GM12891 (cell line): ENCODE results near the gene ZNF69.
"Not testable (repeated sequence)": the region's sequence is repeated elsewhere in the genome, so short reads cannot be mapped to it uniquely, and the experiment has no call there.

Experiments
- DNase-seq: peaks from one replicate; pipeline ENCODE4 v3.0.0; 2011; ENCODE audit warnings: low spot score; ENCODE audit not compliant: insufficient read length
- FAIRE-seq: peaks from 2 replicates; lab custom pipeline; 2011; peaks lifted over from hg19 to GRCh38; lab: Jason Lieb, UNC
- PAX5 ChIP-seq: IDR thresholded peaks from 2 replicates; pipeline ENCODE4 v1.6.1; 2011; ENCODE audit warnings: low read length, moderate library complexity, mild to moderate bottlenecking; ENCODE audit not compliant: insufficient read depth, severe bottlenecking
- POLR2A ChIP-seq: IDR thresholded peaks from 2 replicates; pipeline ENCODE4 v1.6.1; 2011; ENCODE audit warnings: low read depth, low read length, control low read depth
- POLR2AphosphoS5 ChIP-seq: IDR thresholded peaks from 2 replicates; pipeline ENCODE4 v1.6.1; 2011; ENCODE audit warnings: low read depth, low read length, control low read depth
- POU2F2 ChIP-seq: IDR thresholded peaks from 2 replicates; pipeline ENCODE4 v1.6.1; 2011; ENCODE audit warnings: low read depth, mild to moderate bottlenecking, control low read depth, low read length, moderate library complexity
- SPI1 ChIP-seq: IDR thresholded peaks from 2 replicates; pipeline ENCODE4 v1.6.1; 2011; ENCODE audit warnings: low read depth, low read length, control low read depth
- TAF1 ChIP-seq: IDR thresholded peaks from 2 replicates; pipeline ENCODE4 v1.6.1; 2011; ENCODE audit warnings: low read depth, low read length, control low read depth

ZNF69 gene

DNA sequence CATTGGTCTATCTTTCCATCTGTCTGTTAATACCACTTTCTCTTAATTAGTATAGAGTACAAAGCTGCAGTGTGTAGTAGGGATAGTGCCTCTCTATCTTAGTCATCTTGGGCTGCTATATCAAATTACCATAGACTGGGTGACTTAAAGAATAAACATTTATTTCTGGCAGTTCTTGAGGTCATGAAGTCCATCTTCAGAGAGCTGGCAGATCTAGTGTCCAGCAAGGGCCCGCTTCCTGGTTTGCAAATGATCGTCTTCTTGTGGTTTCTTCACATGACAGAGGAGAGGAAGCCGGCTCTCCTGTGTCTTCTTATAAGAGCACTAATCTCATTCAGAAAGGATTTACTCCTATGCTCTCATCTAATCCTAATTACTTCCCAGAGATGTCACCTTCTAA is 43.5 kb downstream of the ZNF69 start:
- TF ChIP-seq POU2F2 (no peak), PAX5 (no peak), POLR2AphosphoS5 (no peak), SPI1 (no peak), TAF1 (no peak), POLR2A (no peak)
- DNase-seq: no peak
- no peak for FAIRE-seq

DNA sequence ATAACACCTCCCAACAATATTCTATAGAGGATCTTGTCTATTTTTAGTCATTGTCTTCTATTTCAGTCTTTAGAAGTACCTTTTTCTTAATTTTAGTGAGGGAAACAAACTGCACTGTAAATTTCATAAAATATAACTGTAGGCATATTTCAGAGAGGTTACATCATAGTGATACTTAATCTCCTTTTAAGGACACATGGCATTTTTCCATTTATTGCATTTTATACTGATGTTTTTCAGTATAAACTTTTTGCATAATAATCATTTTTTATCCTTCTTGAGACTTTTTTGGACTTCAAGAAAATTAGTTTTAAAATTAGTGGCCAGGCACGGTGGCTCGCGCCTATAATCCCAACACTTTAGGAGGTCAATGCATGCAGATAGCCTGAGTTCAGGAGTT is 43.9 kb downstream of the ZNF69 start:
- no peak for DNase-seq
- FAIRE-seq: no peak
- TF ChIP-seq TAF1 (no peak), POU2F2 (no peak), POLR2AphosphoS5 (no peak), SPI1 (no peak), POLR2A (no peak), PAX5 (no peak)

DNA sequence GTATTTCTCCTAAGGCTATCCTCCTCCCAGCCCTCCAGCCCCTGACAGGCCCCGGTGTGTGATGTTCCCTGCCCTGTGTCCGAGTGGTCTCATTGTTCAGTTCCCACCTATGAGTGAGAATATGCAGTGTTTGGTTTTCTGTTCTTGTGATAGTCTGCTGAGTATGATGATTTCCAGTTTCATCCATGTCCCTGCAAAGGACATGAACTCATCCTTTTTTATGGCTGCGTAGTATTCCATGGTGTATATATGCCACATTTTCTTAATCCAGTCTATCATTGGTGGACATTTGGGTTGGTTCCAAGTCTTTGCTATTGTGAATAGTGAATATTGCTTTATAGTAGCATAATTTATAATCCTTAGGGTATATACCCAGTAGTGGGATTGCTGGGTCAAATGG is 48.2 kb downstream of the ZNF69 start:
- not testable (repeated sequence) for DNase-seq, FAIRE-seq

DNA sequence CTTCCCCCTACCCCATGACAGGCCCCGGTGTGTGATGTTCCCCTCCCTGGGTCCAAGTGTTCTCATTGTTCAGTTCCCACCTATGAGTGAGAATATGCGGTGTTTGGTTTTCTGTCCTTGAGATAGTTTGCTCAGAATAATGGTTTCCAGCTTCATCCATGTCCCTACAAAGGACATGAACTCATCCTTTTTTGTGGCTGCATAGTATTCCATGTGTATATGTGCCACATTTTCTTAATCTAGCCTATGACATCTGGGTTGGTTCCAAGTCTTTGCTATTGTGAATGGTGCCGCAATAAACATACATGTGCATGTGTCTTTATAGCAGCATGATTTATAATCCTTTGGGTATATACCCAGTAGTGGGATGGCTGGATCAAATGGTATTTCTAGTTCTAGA is 50.8 kb downstream of the ZNF69 start:
- not testable (repeated sequence) for FAIRE-seq, DNase-seq

GRCh38 chr19:11941361-11941887 is 53.8 kb downstream of the ZNF69 start:
- DNase-seq, FAIRE-seq: not testable (repeated sequence)

GRCh38 chr19:11942008-11942842 is 54.6 kb downstream of the ZNF69 start:
- TF ChIP-seq PAX5 (no peak), POLR2AphosphoS5 (no peak), SPI1 (no peak), POLR2A (no peak), POU2F2 (no peak), TAF1 (no peak)
- peak; percentile 28 for FAIRE-seq
- no peak for DNase-seq

DNA sequence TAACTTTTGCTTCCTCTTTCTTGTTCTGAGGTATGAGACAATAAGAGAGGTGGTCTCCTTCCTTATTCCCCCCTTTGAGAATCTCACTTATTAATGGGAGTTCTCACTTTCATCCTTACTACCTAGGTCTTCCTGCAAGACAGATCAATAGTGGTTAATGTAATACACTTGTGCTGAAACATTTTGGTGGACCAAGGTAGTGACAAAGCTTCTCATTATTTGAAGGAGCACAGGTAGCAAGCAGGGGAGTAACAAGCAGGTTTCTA is 55.2 kb downstream of the ZNF69 start:
- no peak for FAIRE-seq
- TF ChIP-seq POLR2A (no peak), SPI1 (no peak), PAX5 (no peak), POLR2AphosphoS5 (no peak), TAF1 (no peak), POU2F2 (no peak)
- no peak for DNase-seq

GRCh38 chr19:11944656-11945055 is 57.1 kb downstream of the ZNF69 start:
- TF ChIP-seq PAX5: no peak
- TF ChIP-seq TAF1: no peak
- DNase-seq: no peak
- FAIRE-seq: no peak

DNA sequence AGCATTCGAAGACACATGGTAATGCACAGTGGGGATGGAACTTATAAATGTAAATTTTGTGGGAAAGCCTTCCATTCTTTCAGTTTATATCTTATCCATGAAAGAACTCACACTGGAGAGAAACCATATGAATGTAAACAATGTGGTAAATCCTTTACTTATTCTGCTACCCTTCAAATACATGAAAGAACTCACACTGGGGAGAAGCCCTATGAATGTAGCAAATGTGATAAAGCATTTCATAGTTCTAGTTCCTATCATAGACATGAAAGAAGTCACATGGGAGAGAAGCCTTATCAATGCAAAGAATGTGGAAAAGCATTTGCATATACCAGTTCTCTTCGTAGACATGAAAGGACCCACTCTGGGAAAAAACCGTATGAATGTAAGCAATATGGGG is 61.1 kb downstream of the ZNF69 start:
- TF ChIP-seq POLR2AphosphoS5 (no peak), SPI1 (no peak), POU2F2 (no peak), POLR2A (no peak), PAX5 (no peak), TAF1 (no peak)
- FAIRE-seq (no peak), DNase-seq (no peak)

- FAIRE-seq (no peak), DNase-seq (no peak)
- no peak for TF ChIP-seq POLR2AphosphoS5
- TF ChIP-seq POU2F2: no peak
- TF ChIP-seq TAF1: no peak
- TF ChIP-seq POLR2A: no peak
- TF ChIP-seq PAX5: no peak
- no peak for TF ChIP-seq SPI1
Observed at GRCh38 chr19:11949201-11949600, 61.6 kb downstream of the ZNF69 start.

DNA sequence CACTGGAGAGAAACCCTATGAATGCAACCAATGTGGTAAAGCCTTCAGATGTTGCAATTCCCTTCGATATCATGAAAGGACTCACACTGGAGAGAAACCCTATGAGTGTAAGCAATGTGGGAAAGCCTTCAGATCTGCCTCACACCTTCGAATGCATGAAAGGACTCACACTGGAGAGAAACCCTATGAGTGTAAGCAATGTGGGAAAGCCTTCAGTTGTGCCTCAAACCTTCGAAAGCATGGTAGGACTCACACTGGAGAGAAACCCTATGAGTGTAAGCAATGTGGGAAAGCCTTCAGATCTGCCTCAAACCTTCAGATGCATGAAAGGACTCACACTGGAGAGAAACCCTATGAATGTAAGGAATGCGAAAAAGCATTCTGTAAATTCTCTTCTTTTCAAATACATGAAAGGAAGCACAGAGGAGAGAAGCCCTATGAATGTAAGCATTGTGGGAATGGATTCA is 62.1 kb downstream of the ZNF69 start:
- not testable (repeated sequence) for FAIRE-seq

More for the DNA sequence above, 62.1 kb downstream of the ZNF69 start:
- not testable (repeated sequence) for DNase-seq
